A549 (cell line): ENCODE results near the gene CHRNB2. TPM values are rescaled to one million over a fixed set of nuclear protein-coding genes. Genes with fewer than 3 reads are reported as not detected.

Source experiments
- ATAC-seq, 2 experiments: fragments of 200-7000 bp in 1 of 2; fragments of >200 bp in 1 of 2; cut with Nextera tagmentation in 1 of 2; cut with Tn5 transposase in 1 of 2; 3 replicates each; pipeline versions ENCODE4 v1.8.0 to v1.9.1; 2018 to 2020; ENCODE audit warnings: mild to moderate bottlenecking in 1 of 2, moderate library complexity in 1 of 2
- CTCF ChIA-PET: fragments of 300-600 bp; sonication (Branson Sonifier 250); formaldehyde crosslinking; extraction: SDS; loops from one replicate; lab custom pipeline; 2021; ENCODE audit warnings: antibody characterized with exemption, inconsistent platforms; lab: Yijun Ruan, JAX
- POLR2A ChIA-PET: fragments of 350-600 bp; formaldehyde crosslinking; extraction: SDS; loops from one replicate; lab custom pipeline; 2021; ENCODE audit warnings: antibody characterized with exemption, inconsistent platforms; lab: Yijun Ruan, JAX
- DNase-seq, 2 experiments: peaks; one replicate each; pipeline versions ENCODE4 v3.0.0 to v3.0.0-alpha.2; 2011 to 2016; ENCODE audit warnings: low read depth in 1 of 2, low spot score in 1 of 2
- FAIRE-seq: peaks from 2 replicates; lab custom pipeline; 2011; peaks lifted over from hg19 to GRCh38; lab: Jason Lieb, UNC
- H3K27ac ChIP-seq, 2 experiments: fragments of >200 bp; sonication (Bioruptor Twin); formaldehyde crosslinking; 3 replicates each; pipeline ENCODE4 v1.5.1; 2016 to 2017
- H3K4me1 ChIP-seq: fragments of >200 bp; sonication (Bioruptor Twin); formaldehyde crosslinking; 3 replicates; pipeline ENCODE4 v1.6.1; 2016
- H3K4me2 ChIP-seq: fragments of >200 bp; sonication (Bioruptor Twin); formaldehyde crosslinking; 3 replicates; pipeline ENCODE4 v1.6.1; 2016
- H3K4me3 ChIP-seq: fragments of >200 bp; sonication (Bioruptor Twin); formaldehyde crosslinking; 3 replicates; pipeline ENCODE4 v1.5.1; 2016
- H3K9me3 ChIP-seq: fragments of >200 bp; sonication (Bioruptor Twin); formaldehyde crosslinking; 3 replicates; pipeline ENCODE4 v1.6.1; 2016
- ATOH8 ChIP-seq: fragments of 250-450 bp; sonication (Bioruptor Pico); IDR thresholded peaks from 2 replicates; pipeline ENCODE4 v1.5.0; 2020; ENCODE audit warnings: low read depth, mild to moderate bottlenecking, moderate library complexity
- BHLHE40 ChIP-seq: IDR thresholded peaks from 2 replicates; pipeline ENCODE4 v1.6.1; 2012; ENCODE audit warnings: low read depth, low read length, inconsistent platforms
- CEBPB ChIP-seq, 2 experiments: fragments of >200 bp in 1 of 2; sonication (Bioruptor Twin) in 1 of 2; formaldehyde crosslinking in 1 of 2; IDR thresholded peaks; 2 replicates each; pipeline ENCODE4 v1.6.1; 2012 to 2016
- CHD2 ChIP-seq: fragments of 150-350 bp; IDR thresholded peaks from 2 replicates; pipeline ENCODE4 v1.6.1; 2014; ENCODE audit warnings: low read length; ENCODE audit not compliant: partially characterized antibody
- CHD4 ChIP-seq: fragments of 200-600 bp; sonication (generic); IDR thresholded peaks from 2 replicates; pipeline ENCODE4 v1.6.1; 2016; ENCODE audit warnings: antibody characterized with exemption, mild to moderate bottlenecking, borderline replicate concordance
- FOSL2 ChIP-seq, 2 experiments: fragments of 450-650 bp in 1 of 2; fragments of >200 bp in 1 of 2; sonication (Bioruptor Twin) in 1 of 2; formaldehyde crosslinking; IDR thresholded peaks; 2 replicates each; pipeline versions ENCODE4 v1.5.0 to v1.6.1; 2016 to 2020; ENCODE audit warnings: mild to moderate bottlenecking in 1 of 2, moderate library complexity in 1 of 2
- FOXS1 ChIP-seq: fragments of 250-450 bp; sonication (Bioruptor Pico); IDR thresholded peaks from 2 replicates; pipeline ENCODE4 v1.5.0; 2020; ENCODE audit warnings: mild to moderate bottlenecking, moderate library complexity
- GATA3 ChIP-seq: IDR thresholded peaks from 2 replicates; pipeline ENCODE4 v1.6.1; 2012; ENCODE audit warnings: borderline replicate concordance
- HDAC2 ChIP-seq: fragments of 200-600 bp; sonication (generic); IDR thresholded peaks from 2 replicates; pipeline ENCODE4 v1.6.1; 2016
- HES2 ChIP-seq: fragments of >200 bp; sonication (Bioruptor Twin); formaldehyde crosslinking; IDR thresholded peaks from 2 replicates; pipeline ENCODE4 v1.6.1; 2016
- HOXA7 ChIP-seq: fragments of 250-450 bp; sonication (Bioruptor Pico); IDR thresholded peaks from 2 replicates; pipeline ENCODE4 v1.5.0; 2020; ENCODE audit warnings: mild to moderate bottlenecking, moderate library complexity
- JUNB ChIP-seq: fragments of >200 bp; sonication (Bioruptor Twin); formaldehyde crosslinking; IDR thresholded peaks from 2 replicates; pipeline ENCODE4 v1.6.1; 2016
- KDM1A ChIP-seq: fragments of 200-600 bp; sonication (generic); IDR thresholded peaks from 2 replicates; pipeline ENCODE4 v1.6.1; 2016; ENCODE audit warnings: low read depth, mild to moderate bottlenecking
- MYC ChIP-seq: IDR thresholded peaks from 2 replicates; pipeline ENCODE4 v1.6.1; 2012; ENCODE audit warnings: mild to moderate bottlenecking, inconsistent platforms, low read length, improper control_type of control experiment, borderline replicate concordance
- NFE2L2 ChIP-seq: fragments of 150-350 bp; conservative IDR thresholded peaks from 2 replicates; pipeline ENCODE4 v1.6.1; 2014; ENCODE audit warnings: low read length
- NPAS2 ChIP-seq: fragments of 250-450 bp; sonication (Bioruptor Pico); IDR thresholded peaks from 2 replicates; pipeline ENCODE4 v1.8.0; 2022; ENCODE audit warnings: mild to moderate bottlenecking, moderate library complexity, borderline replicate concordance
- POLR2AphosphoS2 ChIP-seq: conservative IDR thresholded peaks from 2 replicates; pipeline ENCODE4 v1.6.1; 2012; ENCODE audit warnings: low read length, improper control_type of control experiment, inconsistent platforms
- RARB ChIP-seq: fragments of 250-450 bp; sonication (Bioruptor Pico); IDR thresholded peaks from 2 replicates; pipeline ENCODE4 v1.8.0; 2021; ENCODE audit warnings: mild to moderate bottlenecking, moderate library complexity
- REST ChIP-seq: fragments of 200-600 bp; sonication (generic); IDR thresholded peaks from 2 replicates; pipeline ENCODE4 v1.6.1; 2016; ENCODE audit warnings: antibody characterized with exemption, mild to moderate bottlenecking, moderate library complexity
- RFX5 ChIP-seq: fragments of 450-650 bp; IDR thresholded peaks from 2 replicates; pipeline ENCODE4 v1.7.1; 2014; ENCODE audit warnings: antibody characterized with exemption, mild to moderate bottlenecking, moderate library complexity
- TFCP2L1 ChIP-seq: fragments of 250-450 bp; sonication (Bioruptor Pico); IDR thresholded peaks from 2 replicates; pipeline ENCODE4 v1.5.0; 2021; ENCODE audit warnings: mild to moderate bottlenecking
- WGBS: methylation state at CpG from one replicate; pipeline ENCODE4 v1.1.6; 2017; ENCODE audit errors: missing lambda C conversion rate; 5-methylcytosine and 5-hydroxymethylcytosine counted together
- polyA plus RNA-seq, 4 experiments: library from polyadenylated mRNA; depleted of rRNA in 3 of 4; stranded (reverse); fragments of >200 nt; fragmentation: RNase III in 1 of 4; extraction: RNeasy Plus Mini Kit Qiagen cat#74134 plus additional on column Dnase treatment in 1 of 4; gene quantifications; 2 replicates in 3 of 4; 3 replicates in 1 of 4; pipeline ENCODE4 v1.2.3, GENCODE V29; 2011 to 2017
- TF ChIP-seq, protein P1 (sequence below): fragments of >200 bp; sonication (Bioruptor Twin); formaldehyde crosslinking; IDR thresholded peaks from 3 replicates; pipeline ENCODE4 v1.5.1; 2016

Gene CHRNB2
- polyA plus RNA-seq, 2 of the 4 experiments (the other 2 are of a cell fraction), result 0.21 TPM

DNA sequence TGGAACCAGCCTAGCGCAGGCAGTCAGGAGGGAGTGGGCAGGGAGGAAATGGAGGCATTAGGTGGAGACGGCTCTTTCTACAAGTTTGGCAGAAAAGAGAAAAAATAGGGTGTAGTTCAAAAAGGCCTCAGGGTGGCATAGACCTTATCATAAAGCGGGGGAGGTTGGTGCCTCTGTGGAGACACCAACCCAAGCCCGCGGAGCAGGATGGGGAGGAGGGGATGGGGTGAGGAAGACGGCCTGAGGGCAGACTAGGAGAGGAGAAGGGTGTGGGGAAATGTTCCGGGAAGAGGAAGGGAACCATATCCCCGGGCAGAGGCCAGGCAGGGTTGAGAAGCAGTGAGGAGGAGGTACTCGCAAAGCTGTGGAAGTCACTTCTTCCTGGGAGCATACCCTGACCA, 48.0 kb upstream of the CHRNB2 start:
- Histone ChIP-seq H3K4me1 (no peaks in the 10 kb centered on the region), H3K27ac (no peak overlapping the region), H3K9me3 (no peaks in the 10 kb centered on the region), H3K4me3 (no peak overlapping the region), H3K4me2 (no peak overlapping the region)
- no peak for TF ChIP-seq CHD2
- TF ChIP-seq HDAC2, result no peak
- no peak for TF ChIP-seq POLR2AphosphoS2
- no peak for TF ChIP-seq GATA3
- TF ChIP-seq RFX5, result no peak
- TF ChIP-seq FOSL2 (IDR thresholded peaks at IDR 0.05), result no peak
- no peak for TF ChIP-seq FOSL2 (CRISPR knock-in tag; IDR thresholded peaks at IDR 0.05)
- TF ChIP-seq BHLHE40, result no peak
- TF ChIP-seq HES2, result no peak
- TF ChIP-seq NFE2L2, result no peak
- no peak for TF ChIP-seq ATOH8 (CRISPR knock-in tag)
- no peak for TF ChIP-seq HOXA7 (CRISPR knock-in tag)
- TF ChIP-seq, protein P1, sequence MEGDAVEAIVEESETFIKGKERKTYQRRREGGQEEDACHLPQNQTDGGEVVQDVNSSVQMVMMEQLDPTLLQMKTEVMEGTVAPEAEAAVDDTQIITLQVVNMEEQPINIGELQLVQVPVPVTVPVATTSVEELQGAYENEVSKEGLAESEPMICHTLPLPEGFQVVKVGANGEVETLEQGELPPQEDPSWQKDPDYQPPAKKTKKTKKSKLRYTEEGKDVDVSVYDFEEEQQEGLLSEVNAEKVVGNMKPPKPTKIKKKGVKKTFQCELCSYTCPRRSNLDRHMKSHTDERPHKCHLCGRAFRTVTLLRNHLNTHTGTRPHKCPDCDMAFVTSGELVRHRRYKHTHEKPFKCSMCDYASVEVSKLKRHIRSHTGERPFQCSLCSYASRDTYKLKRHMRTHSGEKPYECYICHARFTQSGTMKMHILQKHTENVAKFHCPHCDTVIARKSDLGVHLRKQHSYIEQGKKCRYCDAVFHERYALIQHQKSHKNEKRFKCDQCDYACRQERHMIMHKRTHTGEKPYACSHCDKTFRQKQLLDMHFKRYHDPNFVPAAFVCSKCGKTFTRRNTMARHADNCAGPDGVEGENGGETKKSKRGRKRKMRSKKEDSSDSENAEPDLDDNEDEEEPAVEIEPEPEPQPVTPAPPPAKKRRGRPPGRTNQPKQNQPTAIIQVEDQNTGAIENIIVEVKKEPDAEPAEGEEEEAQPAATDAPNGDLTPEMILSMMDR, result no peak
- TF ChIP-seq TFCP2L1 (CRISPR knock-in tag), result no peak
- no peak for TF ChIP-seq NPAS2
- no peak for TF ChIP-seq KDM1A
- TF ChIP-seq MYC, result no peak
- no peak for TF ChIP-seq RARB
- TF ChIP-seq CEBPB (IDR thresholded peaks at IDR 0.05), result no peak
- ATAC-seq, result no peak
- POLR2A ChIA-PET, result no interaction called here
- no peak for FAIRE-seq
- no peak for DNase-seq
- CTCF ChIA-PET, result interaction anchor here (1.0 kb wide), 1 partner anchor 16 kb away, joined by 3 read pairs; no protein-coding TSS in a partner anchor
- WGBS, result 74% methylated on average over 9 of the region's 9 CpGs

GRCh38 chr1:154520333-154520732, 47.2 kb upstream of the CHRNB2 start:
- Histone ChIP-seq H3K4me2 (no peak overlapping the region), H3K4me3 (no peak overlapping the region), H3K27ac (no peak overlapping the region), H3K4me1 (no peaks in the 10 kb centered on the region), H3K9me3 (no peaks in the 10 kb centered on the region)
- 0 out of 6 replicates have a peak, but pooled peaks of 1 of the 2 experiments have one; percentile 18 for ATAC-seq
- WGBS, result 47% methylated on average over 3 of the region's 3 CpGs
- FAIRE-seq, result no peak
- TF ChIP-seq FOXS1 (CRISPR knock-in tag) (no peak), JUNB (no peak), FOSL2 (IDR thresholded peaks at IDR 0.05) (no peak), FOSL2 (CRISPR knock-in tag; IDR thresholded peaks at IDR 0.05) (no peak), CHD4 (no peak), REST (no peak)
- CTCF ChIA-PET, result interaction anchor here (1.1 kb wide), 1 partner anchor 25 kb away, joined by 3 read pairs; no protein-coding TSS in a partner anchor
- no peak for DNase-seq
- POLR2A ChIA-PET, result no interaction called here
